GM12801 (cell line): ENCODE measurements around the gene CCDC78.

Experiments used
- CTCF ChIP-seq: IDR thresholded peaks from one replicate; pipeline ENCODE4 v1.5.1; 2011; ENCODE audit warnings: control low read depth; ENCODE audit not compliant: insufficient read length; ENCODE audit errors: extremely low read depth

CCDC78 gene

GRCh38 chr16:711548-712320 lies 14.5 kb downstream of the CCDC78 start:
- TF ChIP-seq CTCF = no peak

- no peak for TF ChIP-seq CTCF
Observed at GRCh38 chr16:711084-711483, 15.2 kb downstream of the CCDC78 start.

GRCh38 chr16:710500-711075 lies 15.7 kb downstream of the CCDC78 start:
- no peak for TF ChIP-seq CTCF

- no peak for TF ChIP-seq CTCF
Observed at GRCh38 chr16:709566-710499, 16.4 kb downstream of the CCDC78 start.

- TF ChIP-seq CTCF = no peak
Observed at GRCh38 chr16:708959-709358, 17.3 kb downstream of the CCDC78 start.

- no peak for TF ChIP-seq CTCF
Observed at GRCh38 chr16:708019-708418, 18.2 kb downstream of the CCDC78 start.

DNA sequence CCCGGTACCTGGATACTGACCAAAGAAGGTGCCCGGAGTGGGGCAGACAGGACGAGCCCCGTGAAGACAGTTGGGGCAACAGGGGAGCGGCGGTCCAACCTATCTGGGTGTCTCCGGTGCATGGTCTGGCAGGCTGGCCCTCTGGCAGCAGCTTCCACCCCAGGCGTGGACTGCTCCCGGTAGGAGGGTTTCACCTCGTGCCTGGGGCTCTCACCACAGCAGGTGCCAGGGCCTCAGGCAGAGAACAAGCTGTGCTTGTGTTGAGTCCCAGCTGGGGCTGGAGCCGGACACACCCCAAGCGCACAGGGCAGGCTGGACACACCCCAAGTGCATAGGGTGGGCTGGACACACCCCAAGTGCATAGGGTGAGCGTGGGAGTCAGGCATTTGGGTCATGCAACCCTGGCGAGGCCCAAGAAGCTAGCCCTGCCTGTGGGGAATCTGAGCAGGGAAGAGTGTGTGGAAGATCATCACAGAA lies 19.1 kb downstream of the CCDC78 start:
- no peak for TF ChIP-seq CTCF
